HG03432 (cell line): ENCODE data around the gene HID1.

ENCODE experiments used
- ATAC-seq: cut with Tn5 transposase; IDR thresholded peaks from one replicate; pipeline ENCODE4 v1.9.1; 2021; ENCODE audit warnings: mild to moderate bottlenecking, moderate library complexity; ENCODE audit not compliant: unreplicated experiment

The HID1 gene

DNA sequence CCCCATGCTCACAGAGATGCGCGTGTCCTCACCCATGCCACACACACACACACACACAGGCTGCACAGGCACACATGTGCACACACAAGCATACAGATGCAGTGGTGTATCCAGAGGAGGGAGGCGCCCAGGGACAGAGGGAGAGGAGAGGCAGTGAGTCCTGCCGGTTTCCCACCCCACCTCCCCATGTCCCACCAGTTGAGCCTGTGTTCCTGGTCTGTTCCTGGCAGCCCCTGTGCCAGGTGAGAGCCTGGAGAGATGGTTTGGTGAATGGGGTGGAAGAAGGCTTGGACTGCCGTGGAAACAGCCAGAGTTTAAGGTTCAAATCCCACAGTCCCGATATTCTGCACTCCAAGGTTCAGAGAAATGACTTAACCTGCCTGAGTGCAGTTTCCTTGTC, 68.9 kb downstream of the HID1 start:
- no peak for ATAC-seq

DNA sequence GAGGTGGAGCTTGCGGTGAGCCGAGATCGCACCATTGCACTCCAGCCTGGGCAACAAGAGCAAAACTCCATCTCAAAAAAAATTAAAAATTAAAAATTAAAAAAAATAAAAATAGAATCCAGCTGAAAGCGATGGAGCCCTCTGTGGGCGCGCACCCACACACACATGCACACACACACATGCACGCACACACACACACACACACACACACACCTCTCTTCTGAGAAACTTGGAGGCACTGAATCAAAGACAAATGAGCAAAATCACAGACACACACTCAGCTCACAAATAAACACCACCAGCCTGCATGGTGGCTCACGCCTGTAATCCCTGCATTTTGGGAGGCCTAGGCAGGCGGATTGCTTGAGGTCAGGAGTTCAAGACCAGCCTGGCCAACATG, 69.5 kb downstream of the HID1 start:
- no peak for ATAC-seq

DNA sequence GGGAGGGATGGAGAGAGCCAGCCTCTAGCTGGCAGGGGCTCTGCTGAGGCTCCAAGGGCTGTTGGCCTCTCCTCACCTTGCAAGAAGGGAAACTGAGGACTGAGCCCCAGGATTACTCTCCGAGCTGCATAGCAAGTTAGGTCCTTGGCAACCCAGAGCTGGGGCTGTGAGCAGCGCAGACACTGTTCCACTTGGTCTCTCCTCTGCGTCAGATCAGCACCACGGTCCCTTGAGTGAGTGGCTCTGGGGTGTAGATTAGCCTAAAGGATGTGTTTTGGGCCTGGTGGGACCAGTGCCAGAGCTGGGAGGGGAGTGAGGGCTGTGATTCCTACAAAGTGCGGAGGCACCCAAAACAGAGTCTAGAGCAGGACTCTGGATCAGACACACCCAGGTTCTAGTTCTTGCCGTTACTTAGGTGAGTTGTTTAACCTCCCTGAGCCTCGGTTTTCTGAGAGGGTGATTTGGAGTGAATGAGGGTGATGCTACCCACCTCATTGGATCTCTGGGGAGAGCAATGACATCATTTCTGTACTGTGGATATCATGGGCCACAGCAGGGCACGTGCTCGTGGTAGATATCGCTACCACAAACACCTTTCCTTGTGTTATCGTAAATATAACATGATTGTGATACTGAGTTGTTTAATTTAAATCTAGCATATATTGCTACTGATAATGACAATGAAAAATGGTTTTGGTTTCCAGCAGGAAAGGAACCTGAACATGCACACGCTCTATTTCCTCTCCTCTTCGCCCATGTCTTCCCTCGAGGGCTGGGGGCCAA, 71.0 kb downstream of the HID1 start:
- no peak for ATAC-seq
